Measurements from ENCODE around the gene NADSYN1. TPM values are rescaled to one million over a fixed set of nuclear protein-coding genes. Genes with fewer than 3 reads are reported as not detected.

NADSYN1 gene
- total and polyA plus RNA-seq, 2 experiments from 2014 or later = 42.0 to 50.4 TPM

DNA sequence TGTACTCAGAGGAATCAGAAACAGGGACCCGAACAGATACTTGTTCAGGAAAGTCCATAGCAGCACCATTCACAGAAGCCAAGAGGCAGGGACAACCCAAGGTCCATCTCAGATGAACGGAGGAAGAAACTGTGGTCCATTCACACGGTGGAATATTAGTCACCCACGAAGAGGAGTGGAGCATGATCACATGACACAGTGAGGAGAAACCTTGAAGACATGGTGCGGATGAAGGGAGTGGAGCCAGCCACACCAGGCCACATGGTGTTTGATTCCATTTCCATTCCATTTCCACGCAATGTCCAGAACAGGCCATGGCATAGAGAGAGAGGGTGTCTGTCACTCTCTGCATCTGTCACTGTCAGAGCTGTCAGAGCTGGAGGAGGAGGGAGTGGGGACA is 30.7 kb downstream of the NADSYN1 start:
- no peaks in the 10 kb centered on the region for H3K9me2 ChIP-seq (ENCODE audit: insufficient read depth)
- no peak overlapping the region for H3K27ac ChIP-seq
- H4K20me1 ChIP-seq (ENCODE audit: insufficient read depth) = no peaks in the 10 kb centered on the region
- TF ChIP-seq EZH2phosphoT487 (IDR thresholded peaks at IDR 0.05; ENCODE audit: insufficient read depth, low read depth) (no peak), EZH2 (IDR thresholded peaks at IDR 0.05; ENCODE audit: insufficient read depth, poor library complexity, severe bottlenecking) (no peak)
- H2AFZ ChIP-seq = no peak overlapping the region
- H3K27me3 ChIP-seq (replicated peaks; ENCODE audit: insufficient read depth) = no peaks in the 10 kb centered on the region
- no peaks in the 10 kb centered on the region for H3F3A ChIP-seq (ENCODE audit: insufficient read depth)
- H3K36me3 ChIP-seq (ENCODE audit: low read depth) = peaks cover 20% of the 10 kb centered on the region; the same call in 1 of the 2 replicates
- H3K4me3 ChIP-seq = no peak overlapping the region
- no peaks in the 10 kb centered on the region for H3K79me2 ChIP-seq (ENCODE audit: insufficient read depth)
- H3K9ac ChIP-seq = no peak overlapping the region
- in situ Hi-C loops (cut with MboI) = no loop called here
- H3K4me1 ChIP-seq (ENCODE audit: insufficient read depth) = no peaks in the 10 kb centered on the region
- no peaks in the 10 kb centered on the region for H3K9me3 ChIP-seq (ENCODE audit: low read depth)
- H3K4me2 ChIP-seq (ENCODE audit: unreplicated experiment) = no peak overlapping the region
- no peak for DNase-seq
- 76 to 82% methylated on average over 6 of the region's 6 CpGs for WGBS, 2 experiments (ENCODE audit: low coverage in 1 of 2, low lambda C conversion rate in 2 of 2, missing lambda C conversion rate in 2 of 2)

DNA sequence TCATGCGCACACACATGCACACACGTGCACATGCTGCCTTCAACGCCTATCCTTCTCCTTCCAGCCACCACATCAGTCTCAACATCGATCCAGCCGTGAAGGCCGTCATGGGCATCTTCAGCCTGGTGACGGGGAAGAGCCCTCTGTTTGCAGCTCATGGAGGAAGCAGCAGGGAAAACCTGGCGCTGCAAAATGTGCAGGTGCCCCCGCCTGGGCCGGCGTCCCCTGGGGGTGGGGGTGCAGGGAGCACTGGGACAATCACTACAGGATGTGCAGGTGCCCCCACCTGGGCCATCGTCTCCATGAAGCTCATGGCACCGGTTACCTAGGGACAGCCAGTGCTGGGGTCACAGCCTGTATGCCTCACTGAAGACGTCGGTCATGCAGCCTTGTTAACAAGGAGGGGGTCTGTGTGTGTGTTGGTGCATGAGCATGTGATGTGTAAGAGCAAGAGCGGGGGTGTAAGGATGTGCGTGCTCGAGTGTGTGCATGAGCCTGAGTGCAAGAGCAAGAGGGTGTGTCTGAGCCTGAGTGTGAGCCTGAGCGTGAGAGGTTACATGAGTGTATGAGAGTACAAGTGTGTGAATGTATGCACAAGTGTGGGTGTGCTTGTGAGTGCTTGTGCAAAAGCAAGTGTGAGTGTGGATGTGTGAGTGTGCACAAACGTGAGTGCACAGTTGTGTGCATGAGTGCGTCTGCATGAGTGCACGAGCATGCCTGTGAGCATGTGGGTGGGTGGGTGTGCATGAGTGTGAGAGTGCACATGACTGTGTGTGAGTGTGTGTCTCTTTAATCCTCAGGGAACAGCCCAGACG is 31.5 kb downstream of the NADSYN1 start:
- Histone ChIP-seq H3K27me3 (replicated peaks; ENCODE audit: insufficient read depth) (no peaks in the 10 kb centered on the region), H3K36me3 (ENCODE audit: low read depth) (peaks cover 20% of the 10 kb centered on the region; the same call in 1 of the 2 replicates), H3K9me2 (ENCODE audit: insufficient read depth) (no peaks in the 10 kb centered on the region), H3K4me2 (ENCODE audit: unreplicated experiment) (no peak overlapping the region), H3K79me2 (ENCODE audit: insufficient read depth) (no peaks in the 10 kb centered on the region), H3K4me3 (no peak overlapping the region), H4K20me1 (ENCODE audit: insufficient read depth) (no peaks in the 10 kb centered on the region), H3K9ac (no peak overlapping the region), H3K4me1 (ENCODE audit: insufficient read depth) (no peaks in the 10 kb centered on the region), H2AFZ (no peak overlapping the region), H3K27ac (no peak overlapping the region), H3K9me3 (ENCODE audit: low read depth) (no peaks in the 10 kb centered on the region), H3F3A (ENCODE audit: insufficient read depth) (no peaks in the 10 kb centered on the region)
- TF ChIP-seq EZH2 (IDR thresholded peaks at IDR 0.05; ENCODE audit: insufficient read depth, poor library complexity, severe bottlenecking) (no peak), EZH2phosphoT487 (IDR thresholded peaks at IDR 0.05; ENCODE audit: insufficient read depth, low read depth) (no peak)
- WGBS, 2 experiments (ENCODE audit: low coverage in 1 of 2, low lambda C conversion rate in 2 of 2, missing lambda C conversion rate in 2 of 2) = 95 to 96% methylated on average over 23 of the region's 23 CpGs
- DNase-seq = no peak
- in situ Hi-C loops (cut with MboI) = no loop called here

- no peak for DNase-seq
- no peak for TF ChIP-seq EZH2 (IDR thresholded peaks at IDR 0.05; ENCODE audit: insufficient read depth, poor library complexity, severe bottlenecking)
- no peak for TF ChIP-seq EZH2phosphoT487 (IDR thresholded peaks at IDR 0.05; ENCODE audit: insufficient read depth, low read depth)
- no peaks in the 10 kb centered on the region for H3K4me1 ChIP-seq (ENCODE audit: insufficient read depth)
- H3K4me3 ChIP-seq = no peak overlapping the region
- no peaks in the 10 kb centered on the region for H3K9me3 ChIP-seq (ENCODE audit: low read depth)
- H3K9ac ChIP-seq = no peak overlapping the region
- peaks cover 18% of the 10 kb centered on the region; the same call in 1 of the 2 replicates for H3K36me3 ChIP-seq (ENCODE audit: low read depth)
- no peaks in the 10 kb centered on the region for H3F3A ChIP-seq (ENCODE audit: insufficient read depth)
- no peaks in the 10 kb centered on the region for H3K9me2 ChIP-seq (ENCODE audit: insufficient read depth)
- 78 to 90% methylated on average over 6 of the region's 6 CpGs for WGBS, 2 experiments (ENCODE audit: low coverage in 1 of 2, low lambda C conversion rate in 2 of 2, missing lambda C conversion rate in 2 of 2)
- H3K4me2 ChIP-seq (ENCODE audit: unreplicated experiment) = no peak overlapping the region
- H2AFZ ChIP-seq = no peak overlapping the region
- no peaks in the 10 kb centered on the region for H4K20me1 ChIP-seq (ENCODE audit: insufficient read depth)
- H3K27me3 ChIP-seq (replicated peaks; ENCODE audit: insufficient read depth) = no peaks in the 10 kb centered on the region
- no peaks in the 10 kb centered on the region for H3K79me2 ChIP-seq (ENCODE audit: insufficient read depth)
- in situ Hi-C loops (cut with MboI) = no loop called here
- H3K27ac ChIP-seq = no peak overlapping the region
These were observed 32.0 kb downstream of the NADSYN1 start for GRCh38 chr11:71485063-71485399.

DNA sequence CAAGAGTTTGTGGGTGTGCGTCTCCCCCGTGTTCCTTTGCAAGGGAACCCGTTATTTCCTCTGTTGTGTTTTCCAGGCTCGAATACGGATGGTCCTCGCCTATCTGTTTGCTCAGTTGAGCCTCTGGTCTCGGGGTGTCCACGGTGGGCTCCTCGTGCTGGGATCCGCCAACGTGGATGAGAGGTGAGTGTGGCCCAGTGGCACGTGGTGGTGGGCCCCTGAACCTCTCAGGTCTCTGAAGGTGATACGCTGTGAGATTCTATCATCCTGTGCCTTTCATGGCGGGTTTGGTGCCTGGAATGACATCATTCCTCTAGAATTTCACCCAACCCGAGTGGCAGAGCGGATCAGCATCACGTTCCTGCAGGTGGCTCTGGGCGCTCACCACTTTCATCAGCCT is 32.5 kb downstream of the NADSYN1 start:
- H3F3A ChIP-seq (ENCODE audit: insufficient read depth) = no peaks in the 10 kb centered on the region
- no peaks in the 10 kb centered on the region for H3K9me2 ChIP-seq (ENCODE audit: insufficient read depth)
- H3K27ac ChIP-seq = no peak overlapping the region
- H3K79me2 ChIP-seq (ENCODE audit: insufficient read depth) = no peaks in the 10 kb centered on the region
- no peak overlapping the region for H2AFZ ChIP-seq
- no peaks in the 10 kb centered on the region for H4K20me1 ChIP-seq (ENCODE audit: insufficient read depth)
- peaks cover 14% of the 10 kb centered on the region; the same call in 1 of the 2 replicates for H3K36me3 ChIP-seq (ENCODE audit: low read depth)
- H3K4me2 ChIP-seq (ENCODE audit: unreplicated experiment) = no peak overlapping the region
- H3K27me3 ChIP-seq (replicated peaks; ENCODE audit: insufficient read depth) = no peaks in the 10 kb centered on the region
- 96 to 97% methylated on average over 18 of the region's 18 CpGs for WGBS, 2 experiments (ENCODE audit: low coverage in 1 of 2, low lambda C conversion rate in 2 of 2, missing lambda C conversion rate in 2 of 2)
- no peaks in the 10 kb centered on the region for H3K4me1 ChIP-seq (ENCODE audit: insufficient read depth)
- in situ Hi-C loops (cut with MboI) = no loop called here
- no peak overlapping the region for H3K9ac ChIP-seq
- TF ChIP-seq EZH2 (IDR thresholded peaks at IDR 0.05; ENCODE audit: insufficient read depth, poor library complexity, severe bottlenecking) (no peak), EZH2phosphoT487 (IDR thresholded peaks at IDR 0.05; ENCODE audit: insufficient read depth, low read depth) (no peak)
- no peak for DNase-seq
- no peak overlapping the region for H3K4me3 ChIP-seq
- no peaks in the 10 kb centered on the region for H3K9me3 ChIP-seq (ENCODE audit: low read depth)
